ENCODE data around the gene ARV1.

Gene ARV1

GRCh38 chr1:230957580-230957989 lies 21.3 kb upstream of the ARV1 start:
- Histone ChIP-seq H4K91ac (ENCODE audit: low read length) (no peak overlapping the region), H3K4me2 (ENCODE audit: low read length, poor library complexity, severe bottlenecking) (no peak overlapping the region), H3K14ac (ENCODE audit: low read length in 2 of 2) (no peak overlapping the region), H3K4me3 (ENCODE audit: insufficient read depth in 1 of 2, low read depth in 1 of 2, low read length in 2 of 2) (no peak overlapping the region), H3K36me3 (ENCODE audit: control insufficient read depth in 1 of 2, insufficient read depth in 2 of 2, low read depth in 1 of 2, low read length in 2 of 2) (peaks cover 2 to 31% of the 10 kb centered on the region in 2 experiments), H3K4ac (ENCODE audit: low read depth in 1 of 2, low read length in 2 of 2) (no peak overlapping the region), H3K18ac (ENCODE audit: low read depth in 1 of 2, low read length in 2 of 2) (no peak overlapping the region), H3K23ac (ENCODE audit: low read length in 2 of 2) (no peak overlapping the region), H2BK12ac (ENCODE audit: low read length in 2 of 2) (no peak overlapping the region), H2BK15ac (ENCODE audit: low read depth, poor library complexity, severe bottlenecking) (no peak overlapping the region), H3K27ac (ENCODE audit: low read length, poor library complexity, severe bottlenecking) (no peak overlapping the region), H2AK5ac (ENCODE audit: low read length, severe bottlenecking) (no peak overlapping the region), H3K27me3 (ENCODE audit: control insufficient read depth in 1 of 2, insufficient read depth in 1 of 2, low read length in 2 of 2) (no peaks in the 10 kb centered on the region), H3K9ac (ENCODE audit: low read length) (no peak overlapping the region), H4K8ac (ENCODE audit: low read length) (no peak overlapping the region), H2BK120ac (ENCODE audit: low read depth, low read length) (no peak overlapping the region), H2AFZ (ENCODE audit: low read depth, low read length) (no peak overlapping the region), H2BK5ac (ENCODE audit: low read depth, low read length, poor library complexity, severe bottlenecking) (no peak overlapping the region), H3K4me1 (ENCODE audit: control insufficient read depth, insufficient read depth, low read depth, low read length) (no peaks in the 10 kb centered on the region), H3K9me3 (ENCODE audit: control insufficient read depth, low read length) (no peaks in the 10 kb centered on the region), H3K79me1 (replicated peaks; ENCODE audit: low read length, poor library complexity, severe bottlenecking) (peaks cover 4% of the 10 kb centered on the region)
- 92% methylated on average over 4 of the region's 4 CpGs for WGBS
- DNase-seq: no peak

- WGBS: over 99% methylated on average over 4 of the region's 4 CpGs
- H3K9me3 ChIP-seq (ENCODE audit: control insufficient read depth, low read length): no peaks in the 10 kb centered on the region
- no peak overlapping the region for H4K91ac ChIP-seq (ENCODE audit: low read length)
- no peak overlapping the region for H3K23ac ChIP-seq (ENCODE audit: low read length in 2 of 2)
- no peak overlapping the region for H3K27ac ChIP-seq (ENCODE audit: low read length, poor library complexity, severe bottlenecking)
- no peak overlapping the region for H3K9ac ChIP-seq (ENCODE audit: low read length)
- no peak overlapping the region for H2BK15ac ChIP-seq (ENCODE audit: low read depth, poor library complexity, severe bottlenecking)
- no peak overlapping the region for H3K4me2 ChIP-seq (ENCODE audit: low read length, poor library complexity, severe bottlenecking)
- no peak overlapping the region for H3K18ac ChIP-seq (ENCODE audit: low read depth in 1 of 2, low read length in 2 of 2)
- H2BK5ac ChIP-seq (ENCODE audit: low read depth, low read length, poor library complexity, severe bottlenecking): no peak overlapping the region
- no peak overlapping the region for H2AK5ac ChIP-seq (ENCODE audit: low read length, severe bottlenecking)
- no peak overlapping the region for H2BK12ac ChIP-seq (ENCODE audit: low read length in 2 of 2)
- DNase-seq: no peak
- H3K4me1 ChIP-seq (ENCODE audit: control insufficient read depth, insufficient read depth, low read depth, low read length): no peaks in the 10 kb centered on the region
- no peaks in the 10 kb centered on the region for H3K27me3 ChIP-seq (ENCODE audit: control insufficient read depth in 1 of 2, insufficient read depth in 1 of 2, low read length in 2 of 2)
- no peak overlapping the region for H2AFZ ChIP-seq (ENCODE audit: low read depth, low read length)
- H3K14ac ChIP-seq (ENCODE audit: low read length in 2 of 2): no peak overlapping the region
- no peak overlapping the region for H3K4ac ChIP-seq (ENCODE audit: low read depth in 1 of 2, low read length in 2 of 2)
- no peak overlapping the region for H2BK120ac ChIP-seq (ENCODE audit: low read depth, low read length)
- no peak overlapping the region for H3K4me3 ChIP-seq (ENCODE audit: insufficient read depth in 1 of 2, low read depth in 1 of 2, low read length in 2 of 2)
- H3K36me3 ChIP-seq (ENCODE audit: control insufficient read depth in 1 of 2, insufficient read depth in 2 of 2, low read depth in 1 of 2, low read length in 2 of 2): peaks cover 2 to 29% of the 10 kb centered on the region in 2 experiments
- H4K8ac ChIP-seq (ENCODE audit: low read length): no peak overlapping the region
- H3K79me1 ChIP-seq (replicated peaks; ENCODE audit: low read length, poor library complexity, severe bottlenecking): peaks cover 6% of the 10 kb centered on the region
These were observed 20.5 kb upstream of the ARV1 start for GRCh38 chr1:230958370-230958769.

- Histone ChIP-seq H3K4me2 (ENCODE audit: low read length, poor library complexity, severe bottlenecking) (no peak overlapping the region), H2AK5ac (ENCODE audit: low read length, severe bottlenecking) (no peak overlapping the region), H4K8ac (ENCODE audit: low read length) (no peak overlapping the region), H3K79me1 (replicated peaks; ENCODE audit: low read length, poor library complexity, severe bottlenecking) (peaks cover 11% of the 10 kb centered on the region), H3K23ac (ENCODE audit: low read length in 2 of 2) (no peak overlapping the region), H3K27ac (ENCODE audit: low read length, poor library complexity, severe bottlenecking) (no peak overlapping the region), H2BK12ac (ENCODE audit: low read length in 2 of 2) (no peak overlapping the region), H3K4me1 (ENCODE audit: control insufficient read depth, insufficient read depth, low read depth, low read length) (no peaks in the 10 kb centered on the region), H2BK120ac (ENCODE audit: low read depth, low read length) (no peak overlapping the region), H3K27me3 (ENCODE audit: control insufficient read depth in 1 of 2, insufficient read depth in 1 of 2, low read length in 2 of 2) (no peaks in the 10 kb centered on the region), H2BK5ac (ENCODE audit: low read depth, low read length, poor library complexity, severe bottlenecking) (no peak overlapping the region), H3K4ac (ENCODE audit: low read depth in 1 of 2, low read length in 2 of 2) (no peak overlapping the region), H2BK15ac (ENCODE audit: low read depth, poor library complexity, severe bottlenecking) (no peak overlapping the region), H3K36me3 (ENCODE audit: control insufficient read depth in 1 of 2, insufficient read depth in 2 of 2, low read depth in 1 of 2, low read length in 2 of 2) (no peaks in the 10 kb centered on the region), H3K14ac (ENCODE audit: low read length in 2 of 2) (no peak overlapping the region), H4K91ac (ENCODE audit: low read length) (no peak overlapping the region), H3K18ac (ENCODE audit: low read depth in 1 of 2, low read length in 2 of 2) (no peak overlapping the region), H3K4me3 (ENCODE audit: insufficient read depth in 1 of 2, low read depth in 1 of 2, low read length in 2 of 2) (no peak overlapping the region), H3K9ac (ENCODE audit: low read length) (no peak overlapping the region), H2AFZ (ENCODE audit: low read depth, low read length) (no peak overlapping the region), H3K9me3 (ENCODE audit: control insufficient read depth, low read length) (no peaks in the 10 kb centered on the region)
- no peak for DNase-seq
- 30% methylated on average over 1 of the region's 2 CpGs for WGBS
These were observed 14.0 kb upstream of the ARV1 start for GRCh38 chr1:230964896-230965295.

DNA sequence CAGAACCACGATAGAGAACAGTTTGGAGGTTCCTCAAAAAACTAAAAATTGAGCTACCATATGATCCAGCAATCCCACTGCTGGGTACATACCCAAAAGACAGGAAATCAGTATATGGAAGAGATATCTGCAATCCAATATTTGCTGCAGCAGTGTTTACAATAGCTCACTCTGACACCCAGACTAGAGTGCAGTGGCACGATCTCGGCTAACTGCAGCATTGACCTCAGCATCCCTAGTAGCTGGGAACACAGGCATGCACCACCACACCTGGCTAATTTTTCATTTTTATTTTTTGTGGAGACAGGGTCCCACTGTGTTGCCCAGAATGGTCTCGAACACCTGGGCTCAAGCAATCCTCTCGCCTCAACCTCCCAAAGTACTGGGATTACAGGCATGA lies 13.4 kb upstream of the ARV1 start:
- Histone ChIP-seq H2BK5ac (ENCODE audit: low read depth, low read length, poor library complexity, severe bottlenecking) (no peak overlapping the region), H4K91ac (ENCODE audit: low read length) (no peak overlapping the region), H3K4me2 (ENCODE audit: low read length, poor library complexity, severe bottlenecking) (no peak overlapping the region)

More for the DNA sequence above, 13.4 kb upstream of the ARV1 start:
- Histone ChIP-seq H3K4ac (ENCODE audit: low read depth in 1 of 2, low read length in 2 of 2) (no peak overlapping the region), H3K4me1 (ENCODE audit: control insufficient read depth, insufficient read depth, low read depth, low read length) (no peaks in the 10 kb centered on the region), H3K36me3 (ENCODE audit: control insufficient read depth in 1 of 2, insufficient read depth in 2 of 2, low read depth in 1 of 2, low read length in 2 of 2) (no peaks in the 10 kb centered on the region), H3K27me3 (ENCODE audit: control insufficient read depth in 1 of 2, insufficient read depth in 1 of 2, low read length in 2 of 2) (no peaks in the 10 kb centered on the region), H3K4me3 (ENCODE audit: insufficient read depth in 1 of 2, low read depth in 1 of 2, low read length in 2 of 2) (no peak overlapping the region), H2BK15ac (ENCODE audit: low read depth, poor library complexity, severe bottlenecking) (no peak overlapping the region), H3K9ac (ENCODE audit: low read length) (no peak overlapping the region), H2AFZ (ENCODE audit: low read depth, low read length) (no peak overlapping the region), H3K18ac (ENCODE audit: low read depth in 1 of 2, low read length in 2 of 2) (no peak overlapping the region), H3K79me1 (replicated peaks; ENCODE audit: low read length, poor library complexity, severe bottlenecking) (peaks cover 14% of the 10 kb centered on the region), H2BK120ac (ENCODE audit: low read depth, low read length) (no peak overlapping the region), H3K9me3 (ENCODE audit: control insufficient read depth, low read length) (no peaks in the 10 kb centered on the region), H3K14ac (ENCODE audit: low read length in 2 of 2) (no peak overlapping the region), H3K23ac (ENCODE audit: low read length in 2 of 2) (no peak overlapping the region), H2AK5ac (ENCODE audit: low read length, severe bottlenecking) (no peak overlapping the region), H3K27ac (ENCODE audit: low read length, poor library complexity, severe bottlenecking) (no peak overlapping the region), H4K8ac (ENCODE audit: low read length) (no peak overlapping the region), H2BK12ac (ENCODE audit: low read length in 2 of 2) (no peak overlapping the region)
- DNase-seq: no peak
- over 99% methylated on average over 4 of the region's 5 CpGs for WGBS
